Glutamatergic neuron (in vitro differentiated cells): Measurements from ENCODE around the gene TRIM21. TPM values are rescaled to one million over a fixed set of nuclear protein-coding genes. Genes with fewer than 3 reads are reported as not detected.

Experiments used
- DNase-seq: peaks from one replicate; pipeline ENCODE4 v3.0.0; 2022
- H3K27ac Mint-ChIP-seq: one replicate; pipeline ENCODE4 v1.8.0; 2020; ENCODE audit warnings: mild to moderate bottlenecking, mixed read lengths, inconsistent platforms; ENCODE audit not compliant: unreplicated experiment
- H3K27me3 Mint-ChIP-seq: one replicate; pipeline ENCODE4 v1.8.0; 2020; ENCODE audit warnings: mild to moderate bottlenecking, moderate library complexity, mixed read lengths, inconsistent platforms; ENCODE audit not compliant: unreplicated experiment
- H3K36me3 Mint-ChIP-seq: one replicate; pipeline ENCODE4 v1.8.0; 2020; ENCODE audit warnings: mild to moderate bottlenecking, mixed read lengths, inconsistent platforms; ENCODE audit not compliant: unreplicated experiment
- H3K4me1 Mint-ChIP-seq: one replicate; pipeline ENCODE4 v1.8.0; 2020; ENCODE audit warnings: mild to moderate bottlenecking, low read depth, mixed read lengths, inconsistent platforms; ENCODE audit not compliant: unreplicated experiment
- H3K4me3 Mint-ChIP-seq: one replicate; pipeline ENCODE4 v1.8.0; 2020; ENCODE audit warnings: mild to moderate bottlenecking, mixed read lengths, inconsistent platforms; ENCODE audit not compliant: unreplicated experiment
- H3K9me3 Mint-ChIP-seq: one replicate; pipeline ENCODE4 v1.8.0; 2020; ENCODE audit warnings: mild to moderate bottlenecking, moderate library complexity, mixed read lengths, inconsistent platforms; ENCODE audit not compliant: unreplicated experiment
- long read RNA-seq: library from polyadenylated mRNA; unstranded; transcript quantifications from one replicate; pipeline ENCODE4 v2.0.0, GENCODE V29; 2020; ENCODE audit not compliant: unreplicated experiment
- total RNA-seq: library from RNA; stranded (reverse); fragmentation: NEBNext Ultra II Directional; extraction: Animal tissue kit (Norgen Biotek cat#: 25700); gene quantifications from one replicate; pipeline ENCODE4 v1.2.1, GENCODE V29; 2021; ENCODE audit not compliant: unreplicated experiment
- TF ChIP-seq, protein P1 (sequence below): fragments of 200-600 bp; sonication (generic); IDR thresholded peaks from one replicate; pipeline ENCODE4 v1.5.0; 2021; ENCODE audit not compliant: partially characterized antibody, unreplicated experiment

The TRIM21 gene
- total RNA-seq, result 8.3 TPM
- long read RNA-seq, partial matches to known transcripts, result 0 of 4 reads
- long read RNA-seq, other reads (novel, unspliced or antisense), result 1 of 4 reads

GRCh38 chr11:4393209-4393857 lies at the start of gene TRIM21:
Gene TRIM21 (minus strand): TSS chr11:4393702. CDS start chr11:4390409, 3,293 bp downstream.
- H3K36me3 Mint-ChIP-seq, result no peaks in the 10 kb centered on the region
- H3K27ac Mint-ChIP-seq, result no peak within 1 kb of the TSS
- no peaks in the 10 kb centered on the region for H3K4me1 Mint-ChIP-seq
- TF ChIP-seq, protein P1, sequence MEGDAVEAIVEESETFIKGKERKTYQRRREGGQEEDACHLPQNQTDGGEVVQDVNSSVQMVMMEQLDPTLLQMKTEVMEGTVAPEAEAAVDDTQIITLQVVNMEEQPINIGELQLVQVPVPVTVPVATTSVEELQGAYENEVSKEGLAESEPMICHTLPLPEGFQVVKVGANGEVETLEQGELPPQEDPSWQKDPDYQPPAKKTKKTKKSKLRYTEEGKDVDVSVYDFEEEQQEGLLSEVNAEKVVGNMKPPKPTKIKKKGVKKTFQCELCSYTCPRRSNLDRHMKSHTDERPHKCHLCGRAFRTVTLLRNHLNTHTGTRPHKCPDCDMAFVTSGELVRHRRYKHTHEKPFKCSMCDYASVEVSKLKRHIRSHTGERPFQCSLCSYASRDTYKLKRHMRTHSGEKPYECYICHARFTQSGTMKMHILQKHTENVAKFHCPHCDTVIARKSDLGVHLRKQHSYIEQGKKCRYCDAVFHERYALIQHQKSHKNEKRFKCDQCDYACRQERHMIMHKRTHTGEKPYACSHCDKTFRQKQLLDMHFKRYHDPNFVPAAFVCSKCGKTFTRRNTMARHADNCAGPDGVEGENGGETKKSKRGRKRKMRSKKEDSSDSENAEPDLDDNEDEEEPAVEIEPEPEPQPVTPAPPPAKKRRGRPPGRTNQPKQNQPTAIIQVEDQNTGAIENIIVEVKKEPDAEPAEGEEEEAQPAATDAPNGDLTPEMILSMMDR, result no peak
- peaks cover 1% of the 10 kb centered on the region for H3K9me3 Mint-ChIP-seq
- peak within 1 kb of the TSS; percentile 70 for H3K4me3 Mint-ChIP-seq
- peak; percentile 58 for DNase-seq
- H3K27me3 Mint-ChIP-seq, result peaks cover 13% of the 10 kb centered on the region

GRCh38 chr11:4441515-4441914 lies 48.0 kb upstream of the TRIM21 start:
- Mint-ChIP-seq H3K4me3 (no peak overlapping the region), H3K27ac (no peak overlapping the region), H3K4me1 (no peaks in the 10 kb centered on the region), H3K36me3 (peaks cover 4% of the 10 kb centered on the region), H3K9me3 (no peaks in the 10 kb centered on the region), H3K27me3 (no peaks in the 10 kb centered on the region)
- TF ChIP-seq, protein P1, result no peak
- DNase-seq, result no peak

DNA sequence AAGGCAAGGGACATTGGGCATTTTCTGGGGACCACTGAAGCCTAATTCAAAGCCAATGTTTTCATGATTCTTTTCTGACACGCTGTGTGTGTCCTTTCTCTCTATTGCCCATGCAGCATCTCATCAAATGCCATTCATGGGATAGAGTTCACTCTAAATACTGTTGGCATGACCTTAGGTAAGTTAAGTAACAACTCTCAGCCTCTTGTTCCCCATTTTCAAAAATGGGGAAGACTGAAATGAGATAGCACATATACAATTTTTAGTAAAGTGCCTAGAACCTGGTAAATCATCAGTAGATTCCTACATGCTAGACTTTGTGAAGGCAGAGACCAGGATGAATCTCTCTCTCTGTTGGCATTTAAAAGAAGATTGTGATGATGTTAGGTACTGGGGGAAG lies 42.9 kb upstream of the TRIM21 start:
- H3K4me1 Mint-ChIP-seq, result no peaks in the 10 kb centered on the region
- H3K27ac Mint-ChIP-seq, result no peak overlapping the region
- peaks cover 4% of the 10 kb centered on the region for H3K36me3 Mint-ChIP-seq
- H3K4me3 Mint-ChIP-seq, result no peak overlapping the region
- H3K9me3 Mint-ChIP-seq, result peaks cover 2% of the 10 kb centered on the region
- TF ChIP-seq, protein P1, result no peak
- no peak for DNase-seq
- H3K27me3 Mint-ChIP-seq, result no peaks in the 10 kb centered on the region

- no peaks in the 10 kb centered on the region for H3K27me3 Mint-ChIP-seq
- H3K9me3 Mint-ChIP-seq, result peaks cover 2% of the 10 kb centered on the region
- H3K27ac Mint-ChIP-seq, result no peak overlapping the region
- H3K36me3 Mint-ChIP-seq, result peaks cover under 1% of the 10 kb centered on the region
- TF ChIP-seq, protein P1, result no peak
- no peaks in the 10 kb centered on the region for H3K4me1 Mint-ChIP-seq
- no peak overlapping the region for H3K4me3 Mint-ChIP-seq
- DNase-seq, result no peak
Observed at GRCh38 chr11:4433856-4434255, 40.4 kb upstream of the TRIM21 start.

DNA sequence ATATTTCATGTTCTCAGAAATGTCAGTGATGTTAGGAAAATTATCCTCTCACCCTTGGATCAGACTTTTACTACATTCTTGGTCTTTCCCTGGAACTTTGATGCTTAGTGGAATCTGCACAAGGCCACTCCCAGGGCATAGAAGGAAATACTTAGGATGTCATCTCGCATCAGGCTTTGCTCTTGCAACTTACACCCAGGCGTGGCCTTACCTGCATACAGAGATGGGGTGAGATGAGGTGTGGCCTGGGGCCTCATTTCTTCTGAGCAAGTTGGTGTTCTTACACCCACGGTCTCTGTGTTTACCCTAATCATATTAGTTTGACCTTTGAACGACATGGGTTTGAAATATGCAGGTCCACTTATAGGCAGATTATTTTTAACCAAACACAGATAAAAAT lies 36.5 kb upstream of the TRIM21 start:
- Mint-ChIP-seq H3K9me3 (peaks cover 2% of the 10 kb centered on the region), H3K36me3 (no peaks in the 10 kb centered on the region), H3K27ac (no peak overlapping the region), H3K27me3 (no peaks in the 10 kb centered on the region), H3K4me1 (no peaks in the 10 kb centered on the region), H3K4me3 (no peak overlapping the region)
- no peak for DNase-seq
- TF ChIP-seq, protein P1, result no peak
